Stimulated activated CD4-positive, alpha-beta T cell treated with anti-CD3 and anti-CD28 coated beads, Interleukin-4, amount 100 ng/mL, for 1 hour (primary cell): ENCODE data around the gene WWOX.

ENCODE experiments used
- DNase-seq: peaks from one replicate; pipeline ENCODE4 v3.0.0-alpha.2; 2020

The WWOX gene

DNA sequence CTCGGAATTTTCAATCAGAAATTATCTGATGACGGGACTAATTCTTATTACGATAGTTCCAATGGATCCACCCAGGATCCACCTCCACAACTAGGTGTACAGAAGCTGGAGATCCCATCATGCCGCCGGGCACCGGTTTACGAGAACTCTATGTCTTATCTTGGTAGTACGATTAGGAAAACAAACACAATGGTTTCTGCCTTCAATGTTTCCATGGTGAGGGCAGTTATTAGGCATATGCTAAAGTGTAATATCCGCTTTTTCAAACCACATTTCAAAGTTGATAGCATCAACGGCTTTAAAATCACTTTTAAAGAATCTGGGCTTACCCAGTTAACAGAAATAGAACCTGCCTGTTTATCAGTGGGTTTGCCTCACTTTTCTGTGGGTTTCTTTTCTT, 795.4 kb downstream of the WWOX start:
- no peak for DNase-seq

DNA sequence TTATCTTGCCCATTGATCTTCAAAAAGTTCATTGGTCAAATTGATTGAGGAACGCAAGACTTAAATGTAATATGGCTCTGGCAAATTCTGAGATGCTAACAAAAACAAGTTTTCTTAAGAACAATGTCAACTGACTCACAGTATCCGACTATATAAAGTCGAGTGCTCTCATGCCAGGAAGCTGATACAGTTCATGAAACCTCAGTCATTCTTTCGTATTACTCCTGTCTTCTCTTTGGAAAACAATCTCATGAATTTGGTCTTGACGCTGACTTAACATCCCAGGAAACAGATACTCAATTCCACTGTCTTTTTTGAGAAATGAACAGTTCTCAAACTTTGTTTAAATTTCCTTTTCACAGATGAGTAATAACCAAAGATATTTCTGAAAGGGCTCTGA, 796.2 kb downstream of the WWOX start:
- DNase-seq: no peak

DNA sequence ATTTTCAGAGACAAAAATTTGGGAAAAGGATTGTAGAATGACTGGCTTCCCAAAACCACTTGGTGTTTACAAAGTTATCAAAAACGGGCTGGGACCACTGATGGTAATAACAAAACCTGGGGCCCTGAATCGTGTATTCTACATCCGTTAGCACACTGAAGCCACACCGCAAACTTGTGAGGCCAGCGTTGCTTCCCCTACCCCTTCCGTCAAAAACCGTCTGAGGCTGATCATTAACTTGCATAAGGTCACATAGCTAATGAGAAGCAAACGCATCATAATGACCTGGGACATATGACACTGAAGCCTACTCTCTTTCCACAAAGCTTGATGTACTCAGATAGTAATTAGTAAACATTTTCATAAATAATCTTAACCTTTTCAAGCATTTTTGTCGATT, 796.8 kb downstream of the WWOX start:
- DNase-seq: no peak

DNA sequence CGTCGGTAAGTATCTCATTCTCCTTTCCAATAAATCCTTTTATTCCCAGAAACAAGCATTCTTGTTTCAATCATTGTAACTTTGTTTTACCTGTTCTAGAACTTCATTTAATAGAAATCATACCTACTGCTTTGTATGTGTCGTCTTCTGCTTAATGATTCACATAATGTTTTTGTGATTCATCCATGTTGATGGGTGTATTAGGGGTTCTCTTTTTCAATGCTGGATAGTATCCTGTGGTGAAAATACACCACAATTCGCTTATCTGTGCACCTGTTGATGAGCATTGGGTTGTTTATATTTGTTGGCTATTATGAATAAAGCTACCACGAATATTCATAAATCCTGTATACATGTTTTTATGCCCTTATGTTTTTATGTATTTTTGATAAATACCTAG, 797.8 kb downstream of the WWOX start:
- no peak for DNase-seq

DNA sequence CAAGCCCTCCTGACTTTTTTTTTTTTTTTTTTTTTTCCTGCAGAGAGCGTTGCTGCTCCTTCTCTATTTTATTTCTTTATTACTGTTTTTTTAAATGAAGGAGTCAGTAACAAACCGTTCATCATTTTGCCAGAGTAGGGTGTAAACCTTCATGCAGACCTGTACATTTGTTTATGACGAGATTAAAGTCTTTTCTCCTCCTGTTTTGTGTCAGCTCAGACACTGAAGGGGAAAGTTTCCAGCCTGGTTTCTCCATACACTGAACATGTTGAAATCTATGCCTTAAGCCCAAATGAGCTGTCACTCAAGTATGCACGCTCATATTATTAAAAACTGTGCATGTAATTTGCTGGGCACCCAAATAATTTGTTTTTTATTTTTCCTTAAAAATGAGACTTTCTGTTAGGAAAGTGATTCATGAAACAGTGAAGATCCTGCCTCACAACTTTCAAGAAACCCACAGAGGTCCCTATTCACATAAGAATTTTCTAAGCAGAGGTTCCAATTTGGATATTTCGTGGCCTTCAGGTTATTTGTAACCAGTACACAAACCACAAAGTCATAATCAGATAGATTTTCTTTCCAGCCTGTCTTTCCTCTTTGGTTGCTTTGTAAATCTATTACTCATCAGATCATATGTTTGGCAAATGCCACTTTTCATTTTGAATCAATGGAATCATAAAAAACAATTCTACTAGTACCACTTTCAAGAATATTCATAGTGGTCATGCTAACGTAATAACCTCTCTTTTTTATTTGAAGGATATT, 800.8 kb downstream of the WWOX start:
- DNase-seq: no peak

DNA sequence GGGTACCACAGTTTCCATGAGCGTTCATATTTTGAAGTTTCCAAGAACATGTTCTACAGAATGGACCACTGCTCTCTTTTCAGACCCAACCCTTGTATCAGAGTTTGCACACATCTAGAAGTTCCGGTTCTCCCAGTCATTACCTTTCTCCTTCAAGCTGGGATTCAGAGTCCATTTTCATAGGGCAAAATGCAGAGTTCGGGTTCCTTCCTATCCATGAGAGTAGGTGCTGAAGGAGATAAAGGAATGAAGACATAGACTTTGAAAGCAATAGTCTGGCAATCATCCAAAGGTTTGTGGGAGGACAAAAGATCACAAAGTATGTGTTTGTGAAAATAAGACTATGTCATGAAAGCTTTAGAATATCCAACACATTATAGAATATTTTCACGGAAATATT, 801.5 kb downstream of the WWOX start:
- DNase-seq: no peak

DNA sequence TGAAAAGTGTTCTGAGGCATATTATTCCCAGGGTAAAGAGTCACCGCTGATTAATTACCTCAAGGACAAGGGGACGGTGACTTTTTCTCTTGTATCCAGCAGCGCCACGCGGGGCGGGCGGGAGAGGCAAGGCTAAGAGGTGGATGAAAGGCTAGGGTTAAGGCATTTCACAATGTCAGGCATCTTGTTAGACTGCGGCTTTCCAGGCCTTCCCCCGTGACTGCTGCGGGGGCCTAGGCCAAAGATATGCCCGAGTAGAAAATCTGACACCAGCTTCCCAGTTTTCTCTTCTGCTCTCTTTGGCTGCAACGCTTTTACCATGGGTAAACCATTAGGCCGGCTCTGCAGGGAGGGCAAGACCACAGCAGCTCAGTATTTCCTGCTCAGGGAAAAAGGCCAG, 802.9 kb downstream of the WWOX start:
- DNase-seq: no peak

DNA sequence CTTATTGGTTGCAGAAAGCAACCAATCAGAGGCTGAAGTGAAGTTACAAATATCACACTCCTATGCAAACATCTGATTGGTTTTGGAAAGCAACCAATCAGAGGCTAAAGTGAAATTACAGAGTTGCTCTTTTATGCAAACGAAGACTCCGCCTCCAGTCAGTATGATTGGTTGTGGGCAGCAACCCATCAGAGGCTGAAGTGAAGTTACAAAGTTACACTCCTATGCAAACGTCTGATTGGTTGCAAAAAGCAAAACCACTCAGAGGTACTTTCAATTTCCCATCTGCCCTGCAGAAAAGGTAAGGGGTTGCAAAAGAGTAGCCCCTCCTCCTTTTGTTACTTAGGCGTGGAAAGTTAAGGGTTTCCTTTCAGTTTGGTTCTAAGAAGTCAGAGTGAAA, 803.8 kb downstream of the WWOX start:
- no peak for DNase-seq

DNA sequence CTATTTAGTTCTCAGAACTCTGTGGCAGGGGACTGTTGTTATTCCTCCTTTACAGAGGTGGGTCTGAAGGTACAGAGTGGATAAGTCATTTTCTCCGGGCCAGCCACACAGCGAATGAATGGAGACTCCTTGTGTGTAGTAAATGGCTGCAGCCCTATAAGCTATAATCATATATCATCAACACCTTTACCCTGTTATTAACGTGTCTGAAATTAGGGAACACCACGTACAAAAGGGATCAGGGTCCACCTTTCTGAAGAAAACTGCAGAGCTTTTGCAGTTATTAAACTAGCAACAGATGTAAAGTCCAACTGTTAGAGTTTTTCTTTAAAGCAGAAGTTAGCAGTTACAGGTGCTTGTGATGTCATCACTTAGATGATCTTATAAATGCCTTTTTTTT, 804.4 kb downstream of the WWOX start:
- no peak for DNase-seq

DNA sequence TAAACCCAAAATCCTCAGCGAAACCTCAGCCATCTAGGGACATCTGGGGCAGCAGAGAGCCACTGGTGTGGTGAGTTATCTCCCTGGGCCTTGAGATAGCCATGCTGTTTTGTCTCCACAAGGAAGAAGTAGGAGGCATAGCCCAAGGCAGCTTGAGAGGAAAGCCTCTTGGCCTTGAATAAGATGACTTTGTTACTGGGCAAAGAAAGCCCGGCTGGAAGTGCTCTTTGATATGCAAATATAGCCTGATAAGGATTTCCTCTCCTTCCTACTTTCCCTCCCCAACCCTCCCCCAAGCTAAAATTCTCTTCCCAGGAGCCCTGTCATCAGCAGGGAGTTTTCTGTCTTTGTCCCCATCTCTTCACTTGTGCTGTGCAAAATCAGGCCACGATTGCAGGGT, 806.7 kb downstream of the WWOX start:
- no peak for DNase-seq

DNA sequence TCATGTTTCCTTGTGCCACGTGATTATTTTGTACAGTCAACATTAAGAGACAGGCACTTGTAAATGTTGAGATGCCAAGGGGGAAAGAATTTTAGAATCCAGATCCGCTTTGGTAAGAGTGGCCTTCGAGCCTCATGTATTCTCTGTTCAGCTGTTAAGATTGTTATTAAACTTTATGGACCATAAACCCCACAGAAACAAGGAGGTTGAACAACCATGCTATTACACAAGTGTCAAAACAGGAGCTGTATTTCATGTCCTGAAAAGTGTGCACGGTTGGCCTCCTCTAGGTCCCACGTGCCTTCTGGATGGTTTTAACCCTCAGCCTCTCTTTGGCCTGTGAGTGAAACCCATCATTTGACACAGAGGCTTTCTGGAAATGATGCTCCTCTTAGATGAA, 809.8 kb downstream of the WWOX start:
- DNase-seq: no peak

DNA sequence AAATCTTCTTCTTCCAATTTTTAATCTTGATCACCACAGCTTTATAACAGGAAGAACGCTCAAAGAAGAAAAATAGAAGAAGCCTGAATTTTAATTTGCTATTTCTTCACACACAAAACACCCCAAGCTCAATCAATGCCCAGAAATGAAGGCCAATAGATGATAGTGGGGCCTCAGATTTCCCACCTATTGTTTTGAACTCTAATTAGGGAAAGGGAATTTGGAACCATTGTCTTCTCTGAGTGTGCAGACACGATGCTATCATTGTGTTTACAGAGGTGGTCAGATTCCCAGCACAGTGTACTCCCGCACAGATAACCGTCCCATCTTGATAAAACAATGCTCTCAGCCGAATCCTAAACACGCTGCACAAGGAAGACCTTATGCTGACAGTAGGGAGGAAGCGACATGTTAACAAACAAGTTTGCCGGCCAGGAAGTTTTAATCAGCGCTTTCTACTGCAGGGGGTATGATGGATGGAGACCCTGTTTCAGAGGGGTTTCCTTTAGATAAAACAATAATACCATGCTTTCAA, 816.4 kb downstream of the WWOX start:
- no peak for DNase-seq

DNA sequence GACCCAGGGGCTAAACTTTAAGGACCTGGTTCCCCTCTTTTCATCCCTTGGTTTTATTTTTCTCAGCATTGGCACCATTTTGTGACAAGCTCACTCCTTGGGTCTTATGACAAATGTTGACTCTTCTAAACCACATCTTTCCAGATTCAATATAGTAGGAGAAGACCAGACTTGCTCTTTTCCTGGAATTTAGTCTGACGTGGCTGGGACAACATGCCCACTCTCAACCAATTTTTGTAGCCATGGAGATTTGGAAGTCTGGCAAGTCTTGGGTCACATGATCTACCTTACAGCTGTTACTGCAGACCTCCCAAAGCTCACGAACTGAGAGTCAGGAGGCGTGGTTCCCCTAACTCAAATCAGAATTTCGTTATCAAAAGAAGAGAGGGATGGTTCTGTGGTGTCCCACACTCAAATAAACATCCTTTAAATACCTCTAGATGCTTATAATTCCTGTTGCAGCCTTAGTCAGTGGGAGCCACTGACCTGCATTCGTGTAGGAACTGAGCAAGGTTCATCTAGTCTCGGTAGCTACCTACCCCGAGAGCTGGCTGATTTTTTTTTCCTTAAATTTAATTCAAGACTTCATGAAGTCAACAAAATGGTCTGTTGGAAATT, 817.6 kb downstream of the WWOX start:
- no peak for DNase-seq

DNA sequence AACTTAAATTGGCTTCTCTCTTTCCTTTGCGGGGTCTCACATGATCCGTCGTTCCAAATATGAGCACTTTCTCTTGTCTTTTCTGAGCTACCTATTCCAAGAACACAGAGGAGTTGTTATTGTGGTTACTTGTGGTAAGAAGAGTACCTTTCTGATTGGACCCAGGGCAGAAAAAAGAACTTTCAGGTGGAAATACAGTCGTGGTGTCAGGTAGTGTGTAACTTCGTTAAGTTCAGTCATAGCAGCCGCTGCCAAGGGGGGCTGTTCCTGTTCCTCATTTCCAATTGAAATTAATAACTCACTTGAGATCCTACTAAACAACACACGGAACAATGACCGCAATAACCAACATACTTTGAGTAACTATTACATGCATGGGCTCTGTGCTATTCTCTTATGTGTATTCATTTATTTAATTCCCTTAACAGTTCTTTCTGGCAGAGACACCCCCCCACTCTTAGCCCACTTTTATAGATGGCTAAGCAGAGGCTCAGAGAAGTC, 819.4 kb downstream of the WWOX start:
- DNase-seq: no peak

DNA sequence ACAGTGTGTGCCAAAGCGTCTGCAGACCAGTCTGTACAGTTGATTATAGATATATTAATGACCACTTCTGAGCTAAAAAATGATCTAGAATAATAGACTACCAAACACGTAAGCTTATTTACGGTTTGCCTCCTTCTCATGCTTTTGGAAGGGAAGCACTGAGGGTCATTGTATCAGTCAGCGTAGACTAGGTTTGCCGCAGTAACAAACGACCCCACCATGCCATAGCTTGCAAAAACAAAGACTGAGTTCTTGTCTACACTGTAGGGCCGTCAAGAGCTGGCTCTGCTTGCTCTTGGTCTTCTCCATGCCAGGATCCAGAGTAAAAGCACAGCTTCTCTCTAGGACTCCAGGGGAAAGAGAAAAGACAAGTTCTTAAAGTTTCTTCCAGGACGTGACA, 820.4 kb downstream of the WWOX start:
- DNase-seq: no peak

DNA sequence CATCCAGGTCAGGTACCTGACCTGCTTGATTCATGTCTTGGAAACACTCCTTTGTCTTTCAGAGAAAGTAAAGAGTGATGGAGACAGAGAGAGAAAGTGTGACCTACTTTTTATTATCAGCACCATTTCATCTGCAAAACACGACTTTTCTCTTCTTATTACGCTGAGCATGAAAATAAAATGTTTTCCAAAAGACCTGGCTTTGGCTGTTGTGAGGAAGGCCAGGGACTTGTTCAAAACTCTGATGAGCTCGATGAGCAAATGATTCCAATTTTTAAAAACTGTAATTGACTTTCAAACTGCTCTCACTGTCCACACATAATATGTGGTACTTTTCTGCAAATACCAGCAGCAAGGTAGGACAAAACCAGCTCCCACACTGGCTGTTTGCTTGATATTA, 821.2 kb downstream of the WWOX start:
- DNase-seq: no peak

DNA sequence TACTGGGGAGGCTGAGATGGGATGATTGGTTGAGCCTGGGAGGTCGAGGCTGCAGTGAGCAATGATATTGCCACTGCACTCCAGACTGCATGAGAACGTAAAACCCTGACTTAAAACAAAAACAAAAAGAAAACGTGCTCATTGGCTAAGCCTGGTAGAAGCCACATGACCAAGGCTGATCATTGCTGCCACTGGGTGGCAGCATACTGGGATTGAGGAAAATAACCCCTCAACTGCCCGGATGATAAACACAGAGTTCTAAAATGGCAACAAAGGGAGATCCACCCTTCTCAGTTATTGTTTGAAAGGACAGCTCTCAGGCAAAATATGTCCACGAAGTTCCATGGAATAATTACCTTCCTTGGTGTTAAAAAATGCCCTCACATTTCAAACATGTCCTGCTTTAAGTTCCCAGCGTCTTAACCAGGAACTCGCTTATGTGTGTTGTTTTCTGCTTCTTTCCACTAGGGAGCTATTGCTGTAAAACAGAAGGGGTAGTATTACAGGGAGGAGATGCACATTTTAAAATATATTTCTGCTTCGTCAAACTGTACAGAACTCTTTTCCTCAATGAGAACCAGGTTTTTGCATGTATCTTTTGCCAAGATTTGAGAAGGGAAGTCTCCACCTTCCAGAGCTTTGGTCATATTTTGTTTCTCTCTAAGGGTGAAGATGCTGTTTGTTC, 825.8 kb downstream of the WWOX start:
- DNase-seq: peak; percentile 39

DNA sequence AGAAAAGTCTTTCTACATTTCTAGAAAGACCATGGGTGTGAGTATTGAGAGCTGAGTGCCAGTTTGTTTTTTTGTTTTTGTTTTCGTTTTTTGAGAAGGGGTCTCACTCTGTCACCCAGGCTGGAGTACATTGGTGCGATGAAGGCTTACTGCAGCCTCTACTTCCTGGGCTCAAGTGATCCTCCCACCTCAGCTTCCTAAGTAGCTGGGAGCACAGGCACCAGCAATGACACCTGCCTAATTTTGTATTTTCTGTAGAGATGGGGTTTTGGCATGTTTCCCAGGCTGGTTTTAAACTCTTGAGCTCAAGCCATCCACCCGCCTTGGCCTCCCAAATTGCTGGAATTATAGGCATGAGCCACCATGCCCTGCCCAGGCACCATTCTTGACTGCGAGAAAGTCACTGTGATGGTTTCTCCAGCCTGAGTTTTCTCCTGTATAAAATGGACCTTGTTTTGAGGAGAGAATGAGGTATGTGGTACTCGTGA, 827.3 kb downstream of the WWOX start:
- no peak for DNase-seq

DNA sequence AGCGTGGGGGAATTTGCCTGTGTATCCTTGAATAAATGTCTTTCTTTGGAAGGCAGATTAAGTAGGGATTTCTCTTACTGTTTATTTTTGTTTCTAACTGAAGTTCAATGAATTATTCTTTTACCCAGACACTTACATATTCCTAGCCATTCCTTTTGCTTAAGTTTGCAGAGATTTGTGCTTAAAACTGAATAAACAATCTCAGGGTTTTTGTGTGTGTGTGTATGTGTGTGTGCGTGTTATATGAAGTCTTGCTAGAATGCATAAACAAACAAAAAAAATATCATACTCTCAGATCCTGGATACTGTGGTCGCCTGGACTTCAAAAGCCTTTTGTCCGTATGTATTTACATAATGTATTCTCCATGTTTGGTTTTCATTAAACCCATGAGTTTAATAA, 828.3 kb downstream of the WWOX start:
- no peak for DNase-seq

DNA sequence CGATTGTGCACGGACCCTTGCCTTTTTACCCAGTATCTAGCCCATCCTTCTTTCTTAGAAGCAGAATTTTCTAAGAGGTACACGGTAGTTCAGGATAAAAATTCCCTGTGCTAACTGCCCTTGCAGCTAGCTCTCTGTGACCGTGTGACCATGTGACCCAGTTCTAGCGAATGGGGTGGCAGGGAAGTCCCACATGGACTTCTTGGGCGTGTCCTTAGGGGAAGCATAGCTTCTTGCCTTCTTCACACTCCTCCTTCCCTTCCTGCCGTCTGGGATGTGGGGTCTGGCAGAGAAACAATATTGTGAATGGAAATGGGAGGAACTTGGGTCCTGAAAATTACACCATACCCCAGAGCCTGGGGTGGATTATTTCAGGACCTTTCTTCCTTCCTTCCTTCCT, 830.4 kb downstream of the WWOX start:
- no peak for DNase-seq

DNA sequence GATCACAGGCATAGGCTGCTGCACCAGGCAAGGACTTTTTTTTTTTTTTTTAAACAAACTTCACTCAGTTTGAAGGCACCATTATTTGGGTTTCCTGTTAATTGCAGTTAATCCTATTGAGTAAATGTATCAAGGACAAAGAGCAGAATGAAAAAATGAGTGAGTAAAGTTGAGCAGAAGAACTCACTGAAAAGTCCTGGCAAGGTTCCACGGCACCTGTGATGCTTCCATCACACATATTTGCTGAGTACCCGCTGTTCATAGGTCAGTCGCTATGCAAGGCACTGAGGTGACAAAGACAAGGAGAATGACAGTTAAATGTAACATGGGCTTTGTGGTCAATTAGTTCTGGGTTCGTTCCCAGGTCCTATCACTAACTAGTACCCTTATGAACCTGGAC, 831.1 kb downstream of the WWOX start:
- DNase-seq: no peak

DNA sequence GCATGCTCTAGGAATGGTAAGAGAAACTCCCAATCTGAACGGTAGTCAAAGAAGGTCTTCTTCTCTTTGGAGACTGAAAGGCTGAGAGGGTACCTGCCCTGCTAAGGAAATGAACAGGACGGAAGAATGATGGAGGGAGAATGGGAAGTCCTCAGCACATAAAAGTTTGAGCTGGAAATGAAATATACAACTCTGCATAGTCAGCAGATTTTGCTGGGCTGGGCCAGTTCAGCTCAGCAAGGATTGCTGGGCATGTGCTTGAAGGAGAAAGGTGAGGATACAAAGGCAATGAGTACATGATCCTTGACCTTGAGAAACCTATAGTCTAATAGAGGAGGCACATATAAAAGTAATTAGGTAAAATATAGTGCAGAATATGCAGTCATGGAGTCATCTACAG, 831.8 kb downstream of the WWOX start:
- DNase-seq: no peak

DNA sequence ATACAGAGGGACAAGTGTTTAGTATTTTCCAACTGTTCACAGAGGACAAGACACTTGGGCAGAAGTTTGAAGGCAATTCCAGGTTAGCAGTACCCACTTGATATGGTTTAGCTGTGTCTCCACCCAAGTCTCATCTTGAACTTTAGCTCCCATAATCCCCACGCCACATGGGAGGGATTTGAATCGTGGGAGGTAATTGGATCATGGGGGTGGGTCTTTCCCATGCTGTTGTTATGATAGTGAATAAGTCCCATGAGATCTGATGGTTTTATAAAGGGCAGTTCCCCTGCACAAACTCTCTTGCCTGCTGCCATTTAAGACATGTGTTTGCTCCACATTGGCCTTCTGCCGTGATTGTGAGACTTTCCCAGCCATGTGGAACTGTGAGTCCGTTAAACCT, 832.2 kb downstream of the WWOX start:
- no peak for DNase-seq
